Activated CD4-positive, alpha-beta T cell treated with anti-CD3 and anti-CD28 coated beads for 24 hours (primary cell): ENCODE measurements around the gene RANBP10.
"Not testable (repeated sequence)": the region's sequence is repeated elsewhere in the genome, so short reads cannot be mapped to it uniquely, and the experiment has no call there.

Source experiments
- DNase-seq, 2 donors: peaks; one replicate each; pipeline ENCODE4 v3.0.0-alpha.2; 2020; ENCODE audit warnings: low read depth in 2 of 2

The RANBP10 gene

DNA sequence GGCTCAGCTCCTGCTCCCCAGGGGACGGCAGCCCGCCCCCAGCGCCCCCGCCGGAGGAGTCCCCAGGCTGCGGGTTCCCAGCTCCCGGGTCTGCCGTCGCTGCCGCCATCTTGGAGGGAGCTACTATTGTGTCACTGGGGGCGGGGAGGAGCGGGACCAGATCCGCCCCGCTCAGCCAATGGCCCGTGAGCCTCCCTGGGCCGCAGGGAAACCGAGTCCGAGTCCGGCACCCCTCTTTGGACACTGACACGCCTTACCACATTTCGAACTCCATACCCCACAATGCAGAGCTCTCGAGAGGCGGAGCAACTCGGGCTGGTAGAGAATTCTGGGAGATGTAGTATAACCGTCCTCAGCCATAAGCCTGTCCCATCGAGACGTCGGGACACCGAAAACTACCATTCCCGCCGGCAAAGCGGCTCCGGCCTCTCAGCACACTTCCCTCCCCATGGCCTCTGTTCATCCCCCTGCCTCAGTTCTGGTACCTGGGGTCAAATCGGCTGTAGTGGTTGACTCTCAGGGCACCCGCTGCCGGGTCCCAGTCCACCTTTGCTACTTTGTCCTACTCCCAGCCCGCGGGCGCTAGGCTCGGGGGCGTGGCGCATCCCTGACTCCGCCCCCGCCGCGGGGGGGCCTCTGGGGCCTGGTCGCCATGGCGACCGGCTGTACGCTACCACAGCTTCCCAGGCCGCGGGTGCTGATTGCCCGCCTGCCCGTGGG is at the start of gene RANBP10, which contains the start of gene TSNAXIP1:
TSS of gene RANBP10 (minus strand) at position 133 of the 720 bp plus-strand sequence. CDS start at position 109, 24 bp downstream.
TSS of gene TSNAXIP1 (plus strand) at position 462 of the 720 bp plus-strand sequence. CDS start 261 bp downstream, outside the sequence.
- DNase-seq = peak; percentile 92 to 93

DNA sequence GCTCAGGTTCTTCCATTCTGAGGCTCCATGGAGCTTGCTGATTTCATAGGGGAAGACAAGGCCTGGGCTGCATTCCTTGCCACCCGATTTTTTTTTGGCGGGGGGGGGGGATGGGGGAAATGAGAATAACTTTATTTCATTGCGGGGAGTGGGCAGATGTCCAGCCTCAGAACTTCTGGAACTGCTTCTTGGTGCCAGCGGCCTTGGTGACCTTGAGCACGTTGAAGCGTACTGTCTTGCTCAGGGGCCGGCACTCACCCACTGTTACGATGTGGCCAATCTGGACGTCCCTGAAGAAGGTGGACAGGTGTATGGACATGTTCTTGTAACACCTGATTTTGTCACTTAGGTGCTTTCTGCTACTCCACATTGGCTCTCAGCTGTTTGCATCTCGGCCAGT is 49.4 kb upstream of the RANBP10 start:
- DNase-seq = no peak

DNA sequence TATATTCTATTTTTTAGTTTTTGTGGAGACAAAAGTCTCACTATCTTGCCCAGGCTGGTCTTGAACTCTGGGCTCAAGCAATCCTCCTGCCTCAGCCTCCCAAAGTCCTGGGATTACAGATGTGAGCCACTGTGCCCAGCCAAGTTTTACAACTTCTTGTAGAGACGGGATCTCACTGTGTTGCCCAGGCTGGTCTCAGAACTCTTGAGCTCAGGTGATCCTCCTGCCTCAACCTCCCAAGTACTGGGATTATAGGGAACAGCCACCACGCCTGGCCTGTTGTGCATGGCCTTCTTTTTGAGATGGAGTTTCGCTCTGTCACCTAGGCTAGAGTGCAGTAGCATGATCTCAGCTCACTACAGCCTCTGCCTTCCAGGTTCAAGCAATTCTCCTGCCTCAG is 47.3 kb upstream of the RANBP10 start:
- no peak for DNase-seq

DNA sequence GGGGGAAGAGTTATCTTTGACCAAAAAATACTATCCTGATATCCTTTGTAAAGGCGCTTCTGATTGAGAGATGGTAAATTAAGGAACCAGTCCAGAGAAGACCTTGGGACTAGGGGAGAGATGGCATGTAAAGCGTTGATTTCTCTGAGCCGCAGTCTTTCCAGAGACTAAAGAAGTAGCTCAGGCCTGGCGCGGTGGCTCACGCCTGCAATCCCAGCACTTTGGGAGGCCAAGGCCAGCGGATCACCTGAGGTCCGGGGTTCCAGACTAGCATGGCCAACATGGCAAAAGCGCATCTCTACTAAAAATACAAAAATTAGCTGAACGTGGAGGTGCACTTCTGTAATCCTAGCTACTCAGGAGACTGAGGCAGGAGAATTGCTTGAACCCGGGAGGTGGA is 41.8 kb upstream of the RANBP10 start:
- no peak for DNase-seq

DNA sequence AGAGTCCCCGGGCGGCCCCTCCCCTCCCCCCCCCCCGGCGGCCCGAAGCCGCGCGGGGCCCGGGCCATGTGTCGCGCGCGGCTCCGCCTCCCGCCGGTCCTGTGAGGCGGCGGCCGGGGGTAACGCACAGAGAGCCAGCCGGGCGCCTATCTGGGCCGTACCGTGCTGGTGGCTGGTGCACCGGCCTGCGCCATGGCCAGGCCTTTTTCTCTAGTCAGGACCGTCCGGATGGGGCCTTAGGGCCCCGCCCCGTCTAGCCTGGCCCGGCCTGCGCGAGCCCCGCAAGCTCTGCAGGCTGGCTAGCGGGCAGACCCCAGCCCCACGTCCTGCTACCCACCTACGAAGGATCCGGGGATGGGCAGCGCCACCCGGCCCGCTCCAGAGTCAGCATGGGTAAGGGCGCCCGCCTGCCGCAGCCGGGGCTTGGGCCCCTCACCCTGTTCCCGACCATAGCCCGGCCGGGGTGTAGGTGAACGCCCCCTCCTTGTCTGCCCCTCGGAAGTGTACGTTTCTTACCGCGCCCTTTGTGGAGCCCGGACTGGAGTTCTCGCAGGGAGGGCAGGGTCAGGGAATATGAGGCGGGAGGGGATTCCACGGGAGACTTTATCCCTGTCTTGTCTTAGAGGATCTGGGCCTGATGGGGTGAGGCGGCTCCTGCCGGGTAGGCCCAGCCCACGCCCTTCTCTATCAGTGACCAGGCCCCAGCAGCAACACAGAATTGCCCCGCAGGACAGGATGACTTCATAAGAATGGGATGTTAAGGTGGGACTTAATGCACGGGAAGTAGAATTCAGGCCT is 40.9 kb upstream of the RANBP10 start, which contains the start of gene CENPT:
TSS of gene CENPT (minus strand) at position 630 of the 798 bp plus-strand sequence. CDS start 13,834 bp downstream, outside the sequence.
- peak in 1 of 2 donors; percentile 24 for DNase-seq

DNA sequence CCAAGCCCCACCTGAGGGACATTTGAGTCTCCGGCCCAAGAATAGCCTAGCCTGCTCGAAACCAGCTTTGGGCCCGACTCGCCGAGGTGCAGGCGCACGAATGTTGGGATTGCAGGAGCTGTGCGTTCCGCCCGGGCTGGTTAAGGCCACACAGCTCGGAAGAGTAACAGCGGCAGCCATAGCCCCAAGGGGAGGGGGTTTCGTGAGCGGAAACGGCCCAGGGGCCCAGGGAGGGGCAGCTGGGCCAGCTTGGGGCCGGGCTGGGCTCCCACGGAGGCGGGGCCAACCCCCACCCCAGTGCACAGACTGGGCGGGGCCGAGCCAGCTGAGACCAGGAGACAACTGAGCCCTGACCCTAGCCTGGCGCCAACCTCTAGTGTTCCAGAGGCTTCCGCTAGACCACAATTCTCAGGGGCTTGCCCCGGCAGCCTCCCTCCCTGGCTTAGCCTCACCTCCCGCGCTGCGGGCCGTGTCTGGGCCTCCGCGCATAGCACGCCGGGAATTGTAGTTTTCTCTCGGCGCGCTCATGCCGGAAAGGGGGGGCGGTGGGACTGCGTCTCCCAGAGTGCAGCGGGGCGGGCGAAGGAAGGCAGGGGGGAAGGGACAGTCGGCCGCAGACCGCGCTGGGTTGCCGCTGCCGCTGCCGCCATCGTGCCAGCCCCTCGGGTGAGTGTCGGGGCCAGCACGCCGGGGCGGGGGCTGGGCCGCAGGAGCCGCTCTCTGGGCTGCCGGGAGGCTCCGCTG is 40.1 kb upstream of the RANBP10 start, which contains the start of gene NUTF2:
TSS of gene NUTF2 (plus strand) at position 614 of the 744 bp plus-strand sequence. CDS start 18,198 bp downstream, outside the sequence.
- peak; percentile 94 for DNase-seq

DNA sequence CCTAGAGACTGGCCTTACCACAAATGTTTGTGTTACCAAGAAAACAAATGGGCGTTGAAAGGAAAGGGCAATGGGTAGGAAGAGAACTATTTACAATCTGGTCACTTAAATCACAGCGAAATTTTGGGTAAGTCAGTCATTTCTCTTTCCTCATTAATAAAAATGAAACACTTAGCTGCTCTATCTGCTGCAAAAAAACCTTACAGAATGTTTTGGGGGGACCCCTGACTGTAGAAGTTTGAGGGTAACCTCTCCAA is 39.6 kb upstream of the RANBP10 start:
- no peak for DNase-seq

DNA sequence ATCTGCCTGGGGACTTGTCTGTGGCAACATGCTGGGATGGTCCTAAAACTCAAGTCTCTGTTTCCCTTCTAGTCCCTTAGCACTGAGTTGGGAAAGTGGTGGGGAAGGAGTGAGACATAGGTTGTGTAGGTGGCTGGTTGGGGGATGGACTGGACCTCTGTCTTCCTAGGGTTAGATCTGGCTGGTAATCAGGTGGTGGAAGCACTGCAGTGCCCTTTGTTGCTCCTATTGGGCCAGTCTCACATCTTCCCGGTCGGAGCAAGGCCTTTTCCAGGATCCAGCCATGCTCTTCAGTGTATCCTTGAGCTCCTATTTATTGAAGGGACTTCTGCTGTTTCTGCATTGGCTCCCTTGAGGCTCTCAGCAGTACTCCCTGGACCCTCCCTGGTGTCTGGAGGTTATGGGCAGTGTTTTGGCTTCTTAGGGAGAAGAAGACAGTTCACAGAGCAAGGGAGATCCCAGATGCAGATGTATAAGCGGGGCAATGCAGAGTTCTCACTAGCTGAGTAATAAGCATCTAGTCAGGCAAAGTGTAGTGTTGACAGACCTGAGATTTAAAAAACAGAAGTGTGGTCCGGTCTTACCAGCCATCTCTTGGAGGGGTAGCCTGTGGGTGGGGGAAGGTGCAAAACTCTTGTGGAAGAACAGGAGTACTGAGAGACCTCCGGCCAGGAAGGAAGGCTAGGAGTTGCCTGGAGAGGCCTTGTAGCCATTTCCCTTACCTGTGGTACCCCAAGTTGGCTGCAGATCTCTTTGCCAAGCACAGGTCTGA is 39.1 kb upstream of the RANBP10 start:
- DNase-seq = no peak

DNA sequence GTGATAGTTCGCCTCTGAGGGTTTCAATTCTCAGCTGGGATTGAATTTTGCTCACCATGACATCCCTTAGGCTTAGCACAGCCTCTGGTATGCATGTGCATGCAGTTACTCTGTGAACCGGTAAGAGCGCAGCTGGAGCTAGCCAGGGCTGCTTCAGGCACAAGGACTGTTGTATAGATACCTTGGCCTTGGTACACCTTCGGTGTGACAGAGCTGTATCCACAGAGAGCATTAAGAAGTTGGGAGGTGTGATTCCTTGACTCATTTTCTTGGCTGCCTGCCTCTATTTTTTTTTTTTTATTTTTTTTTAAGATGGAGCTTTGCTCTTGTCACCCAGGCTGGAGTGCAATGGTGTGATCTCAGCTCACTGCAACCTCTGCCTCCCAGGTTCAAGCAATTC is 38.1 kb upstream of the RANBP10 start:
- DNase-seq = no peak

DNA sequence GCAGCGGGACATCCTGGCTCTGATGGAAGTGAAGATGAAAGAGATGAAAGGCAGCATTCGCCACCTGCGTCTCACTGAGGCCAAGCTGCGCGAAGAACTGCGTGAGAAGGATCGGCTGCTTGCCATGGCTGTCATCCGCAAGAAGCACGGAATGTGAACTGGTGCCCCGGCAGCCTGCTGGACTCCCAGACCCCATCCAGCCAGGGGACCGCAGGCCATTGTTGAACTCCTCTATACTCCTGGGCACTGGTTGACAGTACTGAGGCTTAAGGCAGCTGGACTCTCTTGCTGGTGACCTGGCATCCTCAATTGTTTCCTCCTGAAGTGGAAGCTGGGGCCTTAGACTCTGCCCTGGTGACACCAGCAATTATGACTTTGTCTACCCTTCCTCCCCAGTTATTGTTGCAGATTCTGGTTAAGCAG is 37.0 kb upstream of the RANBP10 start:
- DNase-seq = no peak

DNA sequence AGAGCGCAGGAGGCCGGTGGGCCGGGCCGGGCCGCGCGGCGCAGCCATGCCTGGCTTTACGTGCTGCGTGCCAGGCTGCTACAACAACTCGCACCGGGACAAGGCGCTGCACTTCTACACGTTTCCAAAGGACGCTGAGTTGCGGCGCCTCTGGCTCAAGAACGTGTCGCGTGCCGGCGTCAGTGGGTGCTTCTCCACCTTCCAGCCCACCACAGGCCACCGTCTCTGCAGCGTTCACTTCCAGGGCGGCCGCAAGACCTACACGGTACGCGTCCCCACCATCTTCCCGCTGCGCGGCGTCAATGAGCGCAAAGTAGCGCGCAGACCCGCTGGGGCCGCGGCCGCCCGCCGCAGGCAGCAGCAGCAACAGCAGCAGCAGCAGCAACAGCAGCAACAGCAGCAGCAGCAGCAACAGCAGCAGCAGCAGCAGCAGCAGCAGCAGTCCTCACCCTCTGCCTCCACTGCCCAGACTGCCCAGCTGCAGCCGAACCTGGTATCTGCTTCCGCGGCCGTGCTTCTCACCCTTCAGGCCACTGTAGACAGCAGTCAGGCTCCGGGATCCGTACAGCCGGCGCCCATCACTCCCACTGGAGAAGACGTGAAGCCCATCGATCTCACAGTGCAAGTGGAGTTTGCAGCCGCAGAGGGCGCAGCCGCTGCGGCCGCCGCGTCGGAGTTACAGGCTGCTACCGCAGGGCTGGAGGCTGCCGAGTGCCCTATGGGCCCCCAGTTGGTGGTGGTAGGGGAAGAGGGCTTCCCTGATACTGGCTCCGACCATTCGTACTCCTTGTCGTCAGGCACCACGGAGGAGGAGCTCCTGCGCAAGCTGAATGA is 36.4 kb upstream of the RANBP10 start:
- DNase-seq = peak; percentile 31 to 40

DNA sequence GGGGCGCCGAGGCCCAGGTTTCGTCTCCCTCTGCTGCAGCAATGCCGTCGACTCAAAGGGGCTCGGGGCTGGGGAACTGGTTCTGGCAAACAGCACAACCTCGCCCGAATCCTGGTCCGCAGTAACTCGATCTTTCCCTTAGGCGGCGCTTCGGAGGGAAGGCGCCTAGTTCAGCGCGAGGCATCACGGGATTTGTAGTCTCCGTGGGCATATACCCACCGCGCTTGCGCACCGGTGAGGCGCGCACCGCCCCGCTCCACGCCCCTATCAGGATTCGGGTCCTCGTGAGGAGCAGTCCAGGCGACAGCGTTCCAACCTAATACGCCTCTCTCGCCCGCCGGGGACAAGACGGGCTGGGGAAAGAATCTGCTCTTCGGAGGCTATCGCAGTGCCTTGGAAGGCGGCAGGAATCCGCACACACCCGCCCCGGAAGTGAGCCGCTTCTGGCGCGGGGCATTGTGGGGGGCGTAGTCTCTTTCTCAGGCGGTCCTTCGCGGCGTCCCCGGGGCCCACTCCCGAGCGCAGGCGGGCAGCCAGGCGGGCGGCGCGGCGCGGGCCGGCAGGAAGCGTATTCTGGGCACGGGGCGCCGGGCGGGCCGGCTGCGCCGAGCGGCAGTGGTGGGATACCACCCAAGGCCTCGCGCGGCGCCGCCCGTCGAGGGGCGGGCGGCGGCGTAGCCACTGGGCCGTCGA is 35.6 kb upstream of the RANBP10 start, which contains the start of gene THAP11:
TSS of gene THAP11 (plus strand) at position 505 of the 693 bp plus-strand sequence. CDS start 235 bp downstream, outside the sequence.
- peak; percentile 92 to 93 for DNase-seq

DNA sequence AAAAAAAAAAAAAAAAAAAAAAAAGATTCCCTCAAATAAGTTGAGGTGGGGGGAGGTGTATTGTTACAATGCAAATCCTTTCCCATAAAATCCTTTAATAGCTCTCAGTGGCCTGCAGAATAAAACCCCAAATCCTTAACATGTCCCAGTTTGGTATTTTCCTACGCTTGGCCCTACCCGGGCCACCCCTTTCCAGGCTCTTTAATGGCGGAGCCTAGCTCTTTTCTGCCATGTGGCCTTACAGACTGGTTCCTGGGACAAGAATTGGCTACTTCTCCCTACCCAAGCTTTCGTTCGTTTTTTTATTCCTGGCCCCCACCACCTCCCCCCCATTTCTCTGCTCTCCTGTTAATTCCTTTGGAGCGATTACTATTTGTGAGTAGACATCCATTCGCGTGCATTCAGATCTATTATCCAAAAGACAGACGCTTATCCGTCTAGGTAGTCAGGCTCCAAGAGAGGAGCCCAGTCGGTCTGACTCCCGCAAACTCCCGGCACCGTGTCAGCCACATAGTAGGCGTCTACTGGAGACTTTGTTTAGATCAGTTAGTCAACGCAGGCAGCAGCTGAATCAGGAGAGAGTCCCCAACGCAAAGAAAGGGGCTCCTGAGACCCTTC is 34.9 kb upstream of the RANBP10 start:
- no peak for DNase-seq

DNA sequence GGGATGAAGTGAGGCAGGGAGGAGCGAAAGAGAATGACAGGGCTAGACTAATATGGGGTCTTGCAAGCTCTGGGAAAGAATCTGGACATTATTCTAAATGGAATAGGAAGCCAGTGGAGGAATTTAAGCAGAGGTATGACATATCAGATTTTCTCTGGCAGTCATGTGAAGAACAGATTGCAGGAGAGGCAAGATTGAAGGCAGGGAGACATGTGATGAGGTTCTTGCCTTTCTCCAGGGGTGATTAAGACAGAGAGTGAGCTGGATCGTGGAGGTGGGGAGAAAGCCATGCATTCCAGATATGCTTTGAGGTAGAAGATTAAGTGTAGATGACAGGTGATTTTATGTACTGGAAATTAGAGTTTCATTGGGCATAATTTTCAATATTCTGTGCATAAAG is 31.5 kb upstream of the RANBP10 start:
- DNase-seq = no peak

DNA sequence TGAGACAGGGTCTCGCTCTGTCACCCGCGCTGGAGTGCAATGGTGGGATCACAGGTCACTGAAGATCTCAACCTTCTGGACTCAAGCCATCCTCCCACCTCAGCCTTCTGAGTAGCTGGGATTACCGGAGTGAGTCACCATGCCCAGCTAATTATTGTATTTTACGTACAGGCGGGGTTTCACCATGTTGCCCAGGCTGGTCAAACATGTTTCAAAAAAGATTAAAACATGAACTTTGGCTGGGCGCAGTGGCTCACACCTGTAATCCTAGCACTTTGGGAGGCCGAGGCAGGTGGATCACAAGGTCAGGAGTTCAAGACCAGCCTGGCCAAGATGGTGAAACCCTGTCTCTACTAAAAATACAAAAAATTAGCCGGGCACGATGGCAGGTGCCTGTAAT is 30.8 kb upstream of the RANBP10 start:
- not testable (repeated sequence) for DNase-seq

DNA sequence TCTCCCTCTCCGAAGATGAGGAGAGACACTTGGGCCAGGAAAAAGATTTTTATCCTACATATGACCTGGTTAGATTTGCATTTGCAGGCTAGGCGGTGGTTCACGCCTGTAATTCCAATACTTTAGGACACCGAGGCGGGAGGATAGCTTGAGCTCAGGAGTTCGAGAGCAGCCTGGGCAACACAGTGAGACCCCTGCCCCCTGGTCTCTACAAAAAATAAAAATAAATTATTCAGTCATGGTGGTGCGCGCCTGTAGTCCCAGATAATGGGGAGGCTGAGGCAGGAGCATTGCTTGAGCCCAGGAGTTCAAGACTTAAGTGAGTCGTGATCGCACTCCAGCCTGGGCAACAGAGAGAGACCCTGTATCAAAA is 27.9 kb upstream of the RANBP10 start:
- DNase-seq = no peak

DNA sequence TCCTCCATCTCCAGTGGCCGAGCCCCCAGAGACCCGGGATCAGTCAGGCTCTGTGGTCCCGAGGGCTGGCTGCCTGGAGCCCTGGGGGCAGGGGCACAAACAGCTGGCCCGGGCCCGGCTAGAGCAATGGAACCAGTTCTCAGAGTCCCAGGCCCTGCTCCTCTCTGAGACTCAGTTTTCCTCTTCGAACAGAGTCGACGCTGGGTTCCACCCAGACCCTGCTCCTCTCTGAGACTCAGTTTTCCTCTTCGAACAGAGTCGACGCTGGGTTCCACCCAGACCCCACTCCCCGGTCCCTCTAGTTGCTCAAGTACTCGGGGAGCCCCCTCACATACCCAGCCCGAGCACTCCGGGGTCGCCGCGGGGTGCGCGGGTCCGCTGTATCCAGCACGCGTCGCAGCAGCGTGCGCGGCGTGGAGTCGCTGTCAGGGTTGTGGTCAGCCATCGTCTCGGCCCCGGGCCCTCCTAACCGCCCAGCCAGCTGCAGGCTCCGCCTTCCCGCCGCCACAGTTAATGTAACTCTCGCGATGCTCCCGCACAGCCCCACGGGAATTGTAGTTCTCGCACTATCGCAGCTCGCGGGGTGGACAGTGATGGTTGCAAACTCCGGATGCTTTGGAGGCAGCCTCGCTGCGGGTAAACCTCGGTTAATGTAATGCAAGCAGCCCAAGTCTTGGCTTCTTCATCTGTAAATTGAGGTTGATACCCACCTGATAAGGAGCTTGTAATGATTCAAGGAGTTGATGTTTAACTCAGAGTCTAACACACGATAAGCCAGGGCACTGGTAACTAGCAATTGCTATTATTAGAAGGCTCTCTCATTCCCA is 27.3 kb upstream of the RANBP10 start:
- peak; percentile 86 to 90 for DNase-seq

DNA sequence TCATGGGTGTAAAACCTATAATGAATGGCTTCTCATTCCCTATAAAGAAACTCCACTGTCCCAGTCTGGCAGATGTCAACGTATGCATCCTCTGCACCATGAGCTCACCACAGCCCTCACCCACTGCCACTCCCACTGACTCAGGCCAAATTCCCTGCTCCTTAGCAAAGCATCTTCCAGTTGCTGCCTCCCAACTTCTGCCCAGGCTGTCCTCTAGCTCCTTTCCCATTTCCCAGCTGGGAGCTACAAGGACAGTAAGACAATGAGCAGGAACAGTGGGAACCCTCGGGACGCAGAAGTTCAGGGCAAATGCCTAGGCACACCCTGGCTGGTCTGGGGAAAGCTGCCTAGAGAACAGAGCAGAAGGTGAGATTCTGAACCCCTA is 26.7 kb upstream of the RANBP10 start:
- DNase-seq = no peak
